Fibroblast of lung (primary cell): ENCODE data around the gene ZNF146. TPM values are rescaled to one million over a fixed set of nuclear protein-coding genes. Genes with fewer than 3 reads are reported as not detected.

Experiments
- DNase-seq, 2 donors: peaks; one replicate each; pipeline versions ENCODE4 v3.0.0 to v3.0.0-alpha.2; 2010; ENCODE audit warnings: low read depth in 2 of 2
- H2AFZ ChIP-seq: 2 replicates; pipeline ENCODE4 v1.5.1; 2012; ENCODE audit warnings: low read length, control low read depth, inconsistent platforms
- H3K27ac ChIP-seq: 2 replicates; pipeline ENCODE4 v1.5.1; 2011; ENCODE audit warnings: low read length, control low read depth; ENCODE audit not compliant: insufficient read depth
- H3K27me3 ChIP-seq: 2 replicates; pipeline ENCODE4 v1.5.1; 2011; ENCODE audit warnings: mild to moderate bottlenecking, low read length; ENCODE audit not compliant: control insufficient read depth, insufficient read depth
- H3K36me3 ChIP-seq: 2 replicates; pipeline ENCODE4 v1.5.1; 2011; ENCODE audit warnings: low read length; ENCODE audit not compliant: control insufficient read depth, insufficient read depth
- H3K4me1 ChIP-seq: 2 replicates; pipeline ENCODE4 v1.5.1; 2011; ENCODE audit warnings: low read length; ENCODE audit not compliant: control insufficient read depth, insufficient read depth; ENCODE audit errors: extremely low read depth
- H3K4me2 ChIP-seq: 2 replicates; pipeline ENCODE4 v1.5.1; 2011; ENCODE audit warnings: low read length, control low read depth; ENCODE audit not compliant: insufficient read depth; ENCODE audit errors: extremely low read depth
- H3K4me3 ChIP-seq, 4 experiments: fragments of 200-600 bp in 1 of 4; sonication (generic) in 1 of 4; replicated peaks in 1 of 4; 2 replicates each; pipeline ENCODE4 v1.5.1; 2011 to 2016; ENCODE audit warnings: low read length in 4 of 4, low read depth in 3 of 4, mild to moderate bottlenecking in 3 of 4, control low read depth in 2 of 4, inconsistent platforms in 1 of 4, mixed read lengths in 1 of 4; ENCODE audit not compliant: insufficient read depth in 1 of 4; ENCODE audit errors: control extremely low read depth in 1 of 4
- H3K79me2 ChIP-seq: 2 replicates; pipeline ENCODE4 v1.5.1; 2012; ENCODE audit warnings: mild to moderate bottlenecking, low read length, inconsistent platforms; ENCODE audit not compliant: control insufficient read depth, insufficient read depth
- H3K9ac ChIP-seq: 2 replicates; pipeline ENCODE4 v1.5.1; 2011; ENCODE audit warnings: mild to moderate bottlenecking, low read length, control low read depth; ENCODE audit not compliant: insufficient read depth
- H3K9me3 ChIP-seq: 2 replicates; pipeline ENCODE4 v1.5.1; 2012; ENCODE audit warnings: low read depth, low read length; ENCODE audit not compliant: control insufficient read depth, insufficient read depth
- H4K20me1 ChIP-seq: 2 replicates; pipeline ENCODE4 v1.5.1; 2011; ENCODE audit warnings: low read length; ENCODE audit not compliant: control insufficient read depth, insufficient read depth; ENCODE audit errors: extremely low read depth
- CTCF ChIP-seq, 2 donors: IDR thresholded peaks in 1 of 2; conservative IDR thresholded peaks in 1 of 2; 1 replicate in 1 of 2; 2 replicates in 1 of 2; pipeline ENCODE4 v1.5.1; 2011 to 2012; ENCODE audit warnings: low read length in 2 of 2, control low read depth in 1 of 2, inconsistent platforms in 1 of 2, low read depth in 1 of 2, mild to moderate bottlenecking in 1 of 2
- EZH2 ChIP-seq: IDR thresholded peaks from 2 replicates; pipeline ENCODE4 v1.5.1; 2012; ENCODE audit warnings: low read length, control low read depth, mild to moderate bottlenecking; ENCODE audit errors: missing control alignments
- polyA plus RNA-seq, 2 donors: library from polyadenylated mRNA; depleted of rRNA in 1 of 2; stranded (reverse) in 1 of 2; unstranded in 1 of 2; fragments of >200 nt; gene quantifications; 2 replicates each; pipeline ENCODE4 v1.2.1, GENCODE V29; 2011 to 2012; ENCODE audit warnings: missing spikeins in 1 of 2
- total RNA-seq: library from RNA; depleted of rRNA; stranded (reverse); fragments of >200 nt; gene quantifications from 2 replicates; pipeline ENCODE4 v1.2.1, GENCODE V29; 2014

ZNF146 gene
- total and polyA plus RNA-seq, 2 donors (not counting 1 experiment from before 2014, with no cell fraction given) = 87.5 to 92.5 TPM

- Histone ChIP-seq H2AFZ (no peak overlapping the region), H3K36me3 (no peaks in the 10 kb centered on the region), H3K79me2 (no peaks in the 10 kb centered on the region), H4K20me1 (no peaks in the 10 kb centered on the region), H3K4me2 (peak overlapping the region; percentile 64), H3K9ac (peak overlapping the region; percentile 7), H3K9me3 (no peaks in the 10 kb centered on the region), H3K4me3 (peak overlapping the region in 3 of 4 experiments; percentile 21 to 51 (median 26)), H3K27me3 (no peaks in the 10 kb centered on the region), H3K4me1 (no peaks in the 10 kb centered on the region), H3K27ac (no peak overlapping the region)
- TF ChIP-seq CTCF (conservative IDR thresholded peaks at IDR 0.05 in 1 of 2, IDR thresholded peaks at IDR 0.05 in 1 of 2; ENCODE audit: low read depth in 1 of 2, low read length in 2 of 2) (no peak), EZH2 (no peak)
- DNase-seq = no peak
These were observed 42.1 kb downstream of the ZNF146 start for GRCh38 chr19:36256853-36257519.

GRCh38 chr19:36257520-36257876 is 42.6 kb downstream of the ZNF146 start:
- Histone ChIP-seq H3K9me3 (no peaks in the 10 kb centered on the region), H4K20me1 (no peaks in the 10 kb centered on the region), H3K27me3 (no peaks in the 10 kb centered on the region), H3K36me3 (no peaks in the 10 kb centered on the region), H2AFZ (no peak overlapping the region), H3K4me3 (peak overlapping the region in 2 of 4 experiments; percentile 21 to 51), H3K4me2 (peak overlapping the region; percentile 64), H3K27ac (no peak overlapping the region), H3K4me1 (no peaks in the 10 kb centered on the region), H3K79me2 (no peaks in the 10 kb centered on the region), H3K9ac (peak overlapping the region; percentile 16)
- DNase-seq = no peak
- no peak for TF ChIP-seq CTCF (conservative IDR thresholded peaks at IDR 0.05 in 1 of 2, IDR thresholded peaks at IDR 0.05 in 1 of 2; ENCODE audit: low read depth in 1 of 2, low read length in 2 of 2)

- Histone ChIP-seq H3K4me3 (peak overlapping the region in 1 of 4 experiments; percentile 51), H3K27ac (no peak overlapping the region)
- DNase-seq = no peak
These were observed 43.3 kb downstream of the ZNF146 start for GRCh38 chr19:36258028-36258875.

More at GRCh38 chr19:36258028-36258875, 43.3 kb downstream of the ZNF146 start:
- Histone ChIP-seq H3K9ac (no peak overlapping the region), H3K79me2 (no peaks in the 10 kb centered on the region), H3K4me1 (no peaks in the 10 kb centered on the region), H3K27me3 (no peaks in the 10 kb centered on the region), H3K36me3 (no peaks in the 10 kb centered on the region), H4K20me1 (no peaks in the 10 kb centered on the region), H2AFZ (no peak overlapping the region), H3K4me2 (no peak overlapping the region), H3K9me3 (no peaks in the 10 kb centered on the region)
- TF ChIP-seq CTCF (conservative IDR thresholded peaks at IDR 0.05 in 1 of 2, IDR thresholded peaks at IDR 0.05 in 1 of 2; ENCODE audit: low read depth in 1 of 2, low read length in 2 of 2) = no peak
- no peak for TF ChIP-seq EZH2
